ENCODE measurements around the gene ANO10.

The ANO10 gene

DNA sequence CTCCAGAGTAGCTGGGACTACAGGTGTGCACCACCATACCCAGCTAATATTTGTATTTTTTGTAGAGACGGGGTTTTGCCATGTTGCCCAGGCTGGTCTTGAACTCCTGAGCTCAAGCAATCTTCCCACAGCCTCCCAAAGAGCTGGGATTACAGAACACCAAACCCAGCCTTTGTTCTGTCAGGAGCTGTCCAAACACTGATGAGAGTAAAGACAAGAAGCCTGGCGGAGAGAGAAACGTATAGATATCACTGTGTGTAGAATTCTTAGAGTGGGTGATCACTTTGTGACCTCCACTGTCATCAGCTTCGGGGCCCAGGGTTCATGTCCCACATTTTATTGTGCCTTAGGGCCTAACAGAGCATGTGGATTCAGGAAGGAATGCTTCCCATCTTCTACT lies 176.0 kb downstream of the ANO10 start:
- TF ChIP-seq ZNF157 (tag by site-specific recombination; IDR thresholded peaks at IDR 0.05) (no peak), ZBTB8A (tag by site-specific recombination; IDR thresholded peaks at IDR 0.05) (no peak), ZNF514 (tag by site-specific recombination; IDR thresholded peaks at IDR 0.05) (no peak), ZNF677 (tag by site-specific recombination; IDR thresholded peaks at IDR 0.05) (no peak)
- TF ChIP-seq, protein P1, sequence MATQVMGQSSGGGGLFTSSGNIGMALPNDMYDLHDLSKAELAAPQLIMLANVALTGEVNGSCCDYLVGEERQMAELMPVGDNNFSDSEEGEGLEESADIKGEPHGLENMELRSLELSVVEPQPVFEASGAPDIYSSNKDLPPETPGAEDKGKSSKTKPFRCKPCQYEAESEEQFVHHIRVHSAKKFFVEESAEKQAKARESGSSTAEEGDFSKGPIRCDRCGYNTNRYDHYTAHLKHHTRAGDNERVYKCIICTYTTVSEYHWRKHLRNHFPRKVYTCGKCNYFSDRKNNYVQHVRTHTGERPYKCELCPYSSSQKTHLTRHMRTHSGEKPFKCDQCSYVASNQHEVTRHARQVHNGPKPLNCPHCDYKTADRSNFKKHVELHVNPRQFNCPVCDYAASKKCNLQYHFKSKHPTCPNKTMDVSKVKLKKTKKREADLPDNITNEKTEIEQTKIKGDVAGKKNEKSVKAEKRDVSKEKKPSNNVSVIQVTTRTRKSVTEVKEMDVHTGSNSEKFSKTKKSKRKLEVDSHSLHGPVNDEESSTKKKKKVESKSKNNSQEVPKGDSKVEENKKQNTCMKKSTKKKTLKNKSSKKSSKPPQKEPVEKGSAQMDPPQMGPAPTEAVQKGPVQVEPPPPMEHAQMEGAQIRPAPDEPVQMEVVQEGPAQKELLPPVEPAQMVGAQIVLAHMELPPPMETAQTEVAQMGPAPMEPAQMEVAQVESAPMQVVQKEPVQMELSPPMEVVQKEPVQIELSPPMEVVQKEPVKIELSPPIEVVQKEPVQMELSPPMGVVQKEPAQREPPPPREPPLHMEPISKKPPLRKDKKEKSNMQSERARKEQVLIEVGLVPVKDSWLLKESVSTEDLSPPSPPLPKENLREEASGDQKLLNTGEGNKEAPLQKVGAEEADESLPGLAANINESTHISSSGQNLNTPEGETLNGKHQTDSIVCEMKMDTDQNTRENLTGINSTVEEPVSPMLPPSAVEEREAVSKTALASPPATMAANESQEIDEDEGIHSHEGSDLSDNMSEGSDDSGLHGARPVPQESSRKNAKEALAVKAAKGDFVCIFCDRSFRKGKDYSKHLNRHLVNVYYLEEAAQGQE (tag by site-specific recombination; IDR thresholded peaks at IDR 0.05): peak; percentile 52
- no peaks in the 10 kb centered on the region for H3K9me3 ChIP-seq (ENCODE audit: control insufficient read depth, insufficient read depth, low read depth, low read length)
- H3K27ac ChIP-seq (ENCODE audit: extremely low read depth, low read depth, low read length): no peak overlapping the region
- no peak overlapping the region for H3K4me3 ChIP-seq (ENCODE audit: low read depth, low read length)
- ChIA-PET POLR2A (no interaction called here), CTCF (interaction anchor here (0.7 kb wide), 1 partner anchor 718 kb away, joined by 3 read pairs; no protein-coding TSS in a partner anchor)
- H3K4me1 ChIP-seq (ENCODE audit: control insufficient read depth, insufficient read depth, low read length): no peaks in the 10 kb centered on the region
- no peaks in the 10 kb centered on the region for H3K36me3 ChIP-seq (ENCODE audit: control insufficient read depth in 2 of 2, insufficient read depth in 1 of 2, low read length in 2 of 2)

DNA sequence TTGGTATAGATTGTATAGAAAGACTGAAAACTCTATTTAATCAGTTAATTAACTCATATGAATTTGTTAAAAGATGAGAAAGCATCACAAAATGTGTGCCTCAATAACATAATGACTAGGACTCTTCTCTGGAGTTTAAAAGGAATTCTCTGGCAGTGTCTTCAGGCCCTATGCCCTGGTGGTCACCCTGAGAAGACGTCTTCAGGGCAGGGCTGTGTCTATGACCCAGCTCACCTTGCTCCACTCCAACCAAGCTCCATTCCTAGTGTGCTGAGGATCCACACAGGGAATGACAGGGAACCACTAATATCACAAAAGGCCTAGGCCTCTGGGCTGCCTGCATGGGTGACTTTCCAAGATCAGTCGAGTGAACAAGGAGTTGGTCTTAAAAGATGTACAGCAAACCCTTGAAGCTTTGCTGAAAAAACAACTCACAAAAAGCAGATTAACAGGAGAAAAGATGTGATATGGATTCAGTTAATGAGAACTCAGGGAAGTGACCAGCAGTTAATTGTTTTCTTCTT lies 178.9 kb downstream of the ANO10 start:
- ChIA-PET CTCF (no interaction called here), POLR2A (no interaction called here)
- no peaks in the 10 kb centered on the region for H3K4me1 ChIP-seq (ENCODE audit: control insufficient read depth, insufficient read depth, low read length)
- H3K36me3 ChIP-seq (ENCODE audit: control insufficient read depth in 2 of 2, insufficient read depth in 1 of 2, low read length in 2 of 2): no peaks in the 10 kb centered on the region
- H3K27ac ChIP-seq (ENCODE audit: extremely low read depth, low read depth, low read length): no peak overlapping the region
- H3K9me3 ChIP-seq (ENCODE audit: control insufficient read depth, insufficient read depth, low read depth, low read length): no peaks in the 10 kb centered on the region
- TF ChIP-seq ZFP37 (tag by site-specific recombination; IDR thresholded peaks at IDR 0.05) (no peak), ZNF391 (tag by site-specific recombination; IDR thresholded peaks at IDR 0.05; ENCODE audit: borderline replicate concordance, low read depth) (no peak), ZNF394 (tag by site-specific recombination; IDR thresholded peaks at IDR 0.05; ENCODE audit: borderline replicate concordance) (no peak), ZNF138 (tag by site-specific recombination; IDR thresholded peaks at IDR 0.05; ENCODE audit: borderline replicate concordance) (no peak), ZNF132 (tag by site-specific recombination; IDR thresholded peaks at IDR 0.05; ENCODE audit: borderline replicate concordance) (no peak), FEZF1 (tag by site-specific recombination; IDR thresholded peaks at IDR 0.05) (no peak), ZNF335 (tag by site-specific recombination; conservative IDR thresholded peaks at IDR 0.05) (no peak), ZNF654 (tag by site-specific recombination; IDR thresholded peaks at IDR 0.05; ENCODE audit: low read depth) (no peak), ZNF624 (tag by site-specific recombination; IDR thresholded peaks at IDR 0.05) (no peak), OSR2 (tag by site-specific recombination; IDR thresholded peaks at IDR 0.05) (no peak), MYNN (tag by site-specific recombination; IDR thresholded peaks at IDR 0.05; ENCODE audit: borderline replicate concordance) (no peak)
- TF ChIP-seq, protein P2, sequence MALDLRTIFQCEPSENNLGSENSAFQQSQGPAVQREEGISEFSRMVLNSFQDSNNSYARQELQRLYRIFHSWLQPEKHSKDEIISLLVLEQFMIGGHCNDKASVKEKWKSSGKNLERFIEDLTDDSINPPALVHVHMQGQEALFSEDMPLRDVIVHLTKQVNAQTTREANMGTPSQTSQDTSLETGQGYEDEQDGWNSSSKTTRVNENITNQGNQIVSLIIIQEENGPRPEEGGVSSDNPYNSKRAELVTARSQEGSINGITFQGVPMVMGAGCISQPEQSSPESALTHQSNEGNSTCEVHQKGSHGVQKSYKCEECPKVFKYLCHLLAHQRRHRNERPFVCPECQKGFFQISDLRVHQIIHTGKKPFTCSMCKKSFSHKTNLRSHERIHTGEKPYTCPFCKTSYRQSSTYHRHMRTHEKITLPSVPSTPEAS (tag by site-specific recombination; IDR thresholded peaks at IDR 0.05): no peak
- TF ChIP-seq, protein P3, sequence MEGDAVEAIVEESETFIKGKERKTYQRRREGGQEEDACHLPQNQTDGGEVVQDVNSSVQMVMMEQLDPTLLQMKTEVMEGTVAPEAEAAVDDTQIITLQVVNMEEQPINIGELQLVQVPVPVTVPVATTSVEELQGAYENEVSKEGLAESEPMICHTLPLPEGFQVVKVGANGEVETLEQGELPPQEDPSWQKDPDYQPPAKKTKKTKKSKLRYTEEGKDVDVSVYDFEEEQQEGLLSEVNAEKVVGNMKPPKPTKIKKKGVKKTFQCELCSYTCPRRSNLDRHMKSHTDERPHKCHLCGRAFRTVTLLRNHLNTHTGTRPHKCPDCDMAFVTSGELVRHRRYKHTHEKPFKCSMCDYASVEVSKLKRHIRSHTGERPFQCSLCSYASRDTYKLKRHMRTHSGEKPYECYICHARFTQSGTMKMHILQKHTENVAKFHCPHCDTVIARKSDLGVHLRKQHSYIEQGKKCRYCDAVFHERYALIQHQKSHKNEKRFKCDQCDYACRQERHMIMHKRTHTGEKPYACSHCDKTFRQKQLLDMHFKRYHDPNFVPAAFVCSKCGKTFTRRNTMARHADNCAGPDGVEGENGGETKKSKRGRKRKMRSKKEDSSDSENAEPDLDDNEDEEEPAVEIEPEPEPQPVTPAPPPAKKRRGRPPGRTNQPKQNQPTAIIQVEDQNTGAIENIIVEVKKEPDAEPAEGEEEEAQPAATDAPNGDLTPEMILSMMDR (tag by site-specific recombination; IDR thresholded peaks at IDR 0.05): no peak
- no peak overlapping the region for H3K4me3 ChIP-seq (ENCODE audit: low read depth, low read length)
